Testis (tissue), 3 donors: ENCODE data around the gene LZTS3. TPM values are rescaled to one million over a fixed set of nuclear protein-coding genes. Genes with fewer than 3 reads are reported as not detected.

Experiments used
- DNase-seq: peaks from one replicate; pipeline ENCODE4 v3.0.0-alpha.2; 2019
- H3K27ac ChIP-seq, 2 donors: fragments of 200-600 bp; sonication (generic); one replicate each; pipeline ENCODE4 v1.5.1; 2019
- H3K27me3 ChIP-seq: fragments of 200-600 bp; sonication (generic); one replicate; pipeline ENCODE4 v1.5.1; 2019
- H3K36me3 ChIP-seq: fragments of 200-600 bp; sonication (generic); one replicate; pipeline ENCODE4 v1.5.1; 2017; ENCODE audit warnings: low read depth; ENCODE audit errors: missing control alignments
- H3K4me1 ChIP-seq: fragments of 200-600 bp; sonication (generic); one replicate; pipeline ENCODE4 v1.5.1; 2019
- H3K4me3 ChIP-seq, 2 donors: fragments of 200-600 bp; sonication (generic); one replicate each; pipeline ENCODE4 v1.5.1; 2017 to 2019
- H3K9me3 ChIP-seq: fragments of 200-600 bp; sonication (generic); one replicate; pipeline ENCODE4 v1.5.1; 2017
- POLR2A ChIP-seq: fragments of 450-650 bp; IDR thresholded peaks from one replicate; pipeline ENCODE4 v1.6.1; 2017; ENCODE audit warnings: antibody characterized with exemption, mild to moderate bottlenecking, moderate library complexity
- WGBS, 2 donors: methylation state at CpG; one replicate each; pipeline ENCODE4 v1.1.5; 2018; 5-methylcytosine and 5-hydroxymethylcytosine counted together
- intact Hi-C: fragments of 100-400 bp; cut with DNase I; formaldehyde crosslinking; loops from one replicate; pipeline ENCODE4 v1.15.1; 2023; ENCODE audit warnings: low total_unique reads
- polyA plus RNA-seq: library from polyadenylated mRNA; stranded (reverse); fragments of 350-450 nt; fragmentation: Illumina TruSeq; extraction: RNeasy Lipid Tissue Mini Kit (QIAGEN cat#74804); gene quantifications from one replicate; pipeline ENCODE4 v1.2.3, GENCODE V29; 2014; ENCODE audit warnings: low read depth, low replicate concordance; ENCODE audit not compliant: insufficient read depth
- total RNA-seq, 2 donors: library from RNA; depleted of rRNA; stranded (reverse); fragments of >200 nt; gene quantifications; one replicate each; pipeline ENCODE4 v1.2.3, GENCODE V29; 2016
- TF ChIP-seq, protein P1 (sequence below), 3 experiments: fragments of 450-650 bp in 2 of 3; fragments of 200-600 bp in 1 of 3; sonication (generic) in 1 of 3; IDR thresholded peaks; one replicate each; pipeline ENCODE4 v1.5.1; 2016 to 2019; ENCODE audit warnings: antibody characterized with exemption in 3 of 3, mild to moderate bottlenecking in 2 of 3, moderate library complexity in 1 of 3

Gene LZTS3
- total and polyA plus RNA-seq, 3 donors from 2014 or later, result 7.2 to 16.8 (median 13.9) TPM

DNA sequence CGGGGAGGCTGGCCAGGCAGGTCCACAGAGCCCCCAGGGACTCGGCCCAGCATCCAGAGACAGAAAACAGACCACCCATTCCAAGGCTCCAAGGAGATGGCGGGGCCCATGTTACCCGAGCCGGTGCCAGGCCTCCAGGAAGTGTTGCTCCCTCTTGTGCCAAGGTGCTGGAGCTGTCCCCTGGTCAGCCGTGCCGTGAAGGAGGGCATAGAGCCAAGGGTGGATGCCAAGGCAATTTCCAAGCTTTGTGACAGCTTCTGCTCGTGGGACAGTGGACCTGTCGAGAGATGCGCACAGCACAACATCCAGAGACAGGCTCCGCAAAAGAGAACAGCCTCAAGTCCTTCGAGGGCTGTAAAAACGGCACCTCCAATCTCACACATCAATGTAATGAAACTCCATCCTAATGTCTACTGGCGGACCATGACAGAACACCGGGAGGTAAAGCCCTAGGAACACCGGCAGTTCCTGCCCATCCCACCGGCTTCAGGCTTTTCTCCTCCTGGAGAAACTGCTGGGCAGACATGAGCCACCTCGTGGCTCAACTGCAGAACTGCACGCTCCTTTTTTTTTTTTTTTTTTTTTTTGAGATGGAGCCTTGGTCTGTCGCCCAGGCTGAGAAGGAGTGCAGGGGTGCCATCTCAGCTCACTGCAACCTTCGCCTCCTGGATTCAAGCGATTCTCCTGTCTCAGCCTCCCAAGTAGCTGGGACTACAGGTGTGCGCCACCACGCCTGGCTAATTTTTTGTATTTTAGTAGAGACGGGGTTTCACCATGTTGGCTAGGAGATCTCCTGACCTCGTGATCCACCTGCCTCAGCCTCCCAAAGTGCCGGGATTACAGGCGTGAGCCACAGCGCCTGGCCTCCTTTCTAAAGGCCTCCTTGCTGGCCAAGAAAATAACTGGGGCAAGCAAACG lies 57.9 kb downstream of the LZTS3 start:
- intact Hi-C loops, result no loop called here
- TF ChIP-seq, protein P1, sequence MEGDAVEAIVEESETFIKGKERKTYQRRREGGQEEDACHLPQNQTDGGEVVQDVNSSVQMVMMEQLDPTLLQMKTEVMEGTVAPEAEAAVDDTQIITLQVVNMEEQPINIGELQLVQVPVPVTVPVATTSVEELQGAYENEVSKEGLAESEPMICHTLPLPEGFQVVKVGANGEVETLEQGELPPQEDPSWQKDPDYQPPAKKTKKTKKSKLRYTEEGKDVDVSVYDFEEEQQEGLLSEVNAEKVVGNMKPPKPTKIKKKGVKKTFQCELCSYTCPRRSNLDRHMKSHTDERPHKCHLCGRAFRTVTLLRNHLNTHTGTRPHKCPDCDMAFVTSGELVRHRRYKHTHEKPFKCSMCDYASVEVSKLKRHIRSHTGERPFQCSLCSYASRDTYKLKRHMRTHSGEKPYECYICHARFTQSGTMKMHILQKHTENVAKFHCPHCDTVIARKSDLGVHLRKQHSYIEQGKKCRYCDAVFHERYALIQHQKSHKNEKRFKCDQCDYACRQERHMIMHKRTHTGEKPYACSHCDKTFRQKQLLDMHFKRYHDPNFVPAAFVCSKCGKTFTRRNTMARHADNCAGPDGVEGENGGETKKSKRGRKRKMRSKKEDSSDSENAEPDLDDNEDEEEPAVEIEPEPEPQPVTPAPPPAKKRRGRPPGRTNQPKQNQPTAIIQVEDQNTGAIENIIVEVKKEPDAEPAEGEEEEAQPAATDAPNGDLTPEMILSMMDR (IDR thresholded peaks at IDR 0.05), result peak; percentile 46 to 84 (median 48)
- no peak for TF ChIP-seq POLR2A
- WGBS, 2 donors, result 49 to 57% methylated on average over 28 to 30 of the region's 30 CpGs

More for the DNA sequence above, 57.9 kb downstream of the LZTS3 start:
- Histone ChIP-seq H3K27me3 (no peaks in the 10 kb centered on the region), H3K27ac (no peak overlapping the region), H3K4me1 (peaks cover 7% of the 10 kb centered on the region), H3K9me3 (no peaks in the 10 kb centered on the region), H3K4me3 (no peak overlapping the region), H3K36me3 (no peaks in the 10 kb centered on the region)
- peak; percentile 38 for DNase-seq

Other genes starting within 250 kb of the LZTS3 start
- gene GNRH2, start 129.9 kb downstream of the LZTS3 start, total RNA-seq, result not detected
- gene GNRH2, start 129.9 kb downstream of the LZTS3 start, polyA plus RNA-seq, result 2.6 TPM
- 10 to 100 TPM; 37.4 to 55.9 TPM for gene MRPS26, start 127.5 kb downstream of the LZTS3 start, total RNA-seq
- 28.3 TPM for gene MRPS26, start 127.5 kb downstream of the LZTS3 start, polyA plus RNA-seq
- 1 to 10 TPM; 3.7 to 6.7 TPM for gene OXT, start 101.9 kb downstream of the LZTS3 start, total RNA-seq
- 1.7 TPM for gene OXT, start 101.9 kb downstream of the LZTS3 start, polyA plus RNA-seq
- gene AVP, start 88.8 kb downstream of the LZTS3 start, total RNA-seq, result 1 to 10 TPM in 1 of 2 donors, not detected in 1; 1.3 TPM
- not detected for gene AVP, start 88.8 kb downstream of the LZTS3 start, polyA plus RNA-seq
- gene FASTKD5, start 13.7 kb downstream of the LZTS3 start, total RNA-seq, result 10 to 100 TPM; 20.5 to 20.7 TPM
- gene FASTKD5, start 13.7 kb downstream of the LZTS3 start, polyA plus RNA-seq, result 28.2 TPM
- gene UBOX5, start 13.7 kb downstream of the LZTS3 start, total RNA-seq, result 10 to 100 TPM in 1 of 2 donors, 1 to 10 TPM in 1; 9.9 to 10.4 TPM
- gene UBOX5, start 13.7 kb downstream of the LZTS3 start, polyA plus RNA-seq, result 9.9 TPM
- gene DDRGK1, start 31.1 kb upstream of the LZTS3 start, total RNA-seq, result 10 to 100 TPM; 78.9 to 93.8 TPM
- gene DDRGK1, start 31.1 kb upstream of the LZTS3 start, polyA plus RNA-seq, result 57.2 TPM
- 10 to 100 TPM; 42.2 to 49.8 TPM for gene ITPA, start 35.9 kb upstream of the LZTS3 start, total RNA-seq
- gene ITPA, start 35.9 kb upstream of the LZTS3 start, polyA plus RNA-seq, result 36.4 TPM
- 10 to 100 TPM in 1 of 2 donors, 1 to 10 TPM in 1; 9.2 to 10.7 TPM for gene SLC4A11, start 65.6 kb upstream of the LZTS3 start, total RNA-seq
- 10.7 TPM for gene SLC4A11, start 65.6 kb upstream of the LZTS3 start, polyA plus RNA-seq
- gene DNAAF9, start 234.1 kb upstream of the LZTS3 start, total RNA-seq, result 10 to 100 TPM; 31.6 to 36.8 TPM
- 22.1 TPM for gene DNAAF9, start 234.1 kb upstream of the LZTS3 start, polyA plus RNA-seq